HS-27A (cell line): Measurements from ENCODE around the gene KCND3.

Experiments
- DNase-seq: peaks from one replicate; pipeline ENCODE4 v3.0.0-alpha.2; 2012; ENCODE audit warnings: low read depth, missing footprints

Gene KCND3

GRCh38 chr1:111778066-111778465, 211.4 kb downstream of the KCND3 start:
- no peak for DNase-seq

DNA sequence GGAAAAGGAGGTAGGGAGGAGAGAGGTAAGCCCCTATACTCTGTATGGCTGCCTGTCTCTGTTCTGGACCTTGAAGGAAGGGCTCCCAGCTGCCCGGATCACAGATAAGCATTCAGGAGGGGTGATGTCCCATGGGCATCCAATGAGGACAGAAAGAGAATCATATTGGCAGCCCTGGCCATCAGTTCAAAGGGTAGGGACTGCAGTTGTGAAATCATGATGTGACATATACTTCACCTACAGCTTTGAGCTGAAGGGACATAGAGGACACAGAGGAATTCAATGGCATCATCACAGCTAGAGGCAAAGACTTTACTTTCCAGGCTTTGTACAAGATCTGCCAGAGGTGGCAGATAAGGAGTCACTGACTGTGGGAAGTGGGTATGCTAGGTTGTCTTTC, 212.2 kb downstream of the KCND3 start:
- no peak for DNase-seq

GRCh38 chr1:111776861-111777260, 212.6 kb downstream of the KCND3 start:
- DNase-seq, result no peak

GRCh38 chr1:111776391-111776790, 213.1 kb downstream of the KCND3 start:
- peak; percentile 51 for DNase-seq

DNA sequence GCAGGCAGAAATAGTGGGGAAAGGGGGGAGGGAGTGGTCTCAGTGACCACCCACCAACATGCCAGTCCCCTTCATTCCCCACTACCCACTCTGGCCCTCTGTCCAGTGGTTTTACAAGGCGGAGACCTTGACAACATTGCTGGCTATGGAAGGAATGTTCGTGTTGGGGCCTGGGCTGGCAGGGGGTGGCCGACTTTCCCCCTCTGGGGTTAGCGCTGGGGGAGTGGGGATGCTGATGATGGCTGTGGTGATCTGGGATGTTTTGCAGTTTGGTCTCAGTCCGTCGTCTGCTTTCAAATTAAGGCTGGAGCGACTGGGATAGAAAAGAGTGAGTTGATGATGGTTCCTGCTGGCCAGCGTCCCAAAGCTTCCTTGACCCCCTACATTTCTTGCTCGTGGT, 213.5 kb downstream of the KCND3 start:
- no peak for DNase-seq

- no peak for DNase-seq
Measured at GRCh38 chr1:111770916-111771315, 218.6 kb downstream of the KCND3 start.

- peak; percentile 50 for DNase-seq
Measured at GRCh38 chr1:111769517-111770146, 219.8 kb downstream of the KCND3 start.

GRCh38 chr1:111768625-111769024, 220.8 kb downstream of the KCND3 start:
- no peak for DNase-seq

DNA sequence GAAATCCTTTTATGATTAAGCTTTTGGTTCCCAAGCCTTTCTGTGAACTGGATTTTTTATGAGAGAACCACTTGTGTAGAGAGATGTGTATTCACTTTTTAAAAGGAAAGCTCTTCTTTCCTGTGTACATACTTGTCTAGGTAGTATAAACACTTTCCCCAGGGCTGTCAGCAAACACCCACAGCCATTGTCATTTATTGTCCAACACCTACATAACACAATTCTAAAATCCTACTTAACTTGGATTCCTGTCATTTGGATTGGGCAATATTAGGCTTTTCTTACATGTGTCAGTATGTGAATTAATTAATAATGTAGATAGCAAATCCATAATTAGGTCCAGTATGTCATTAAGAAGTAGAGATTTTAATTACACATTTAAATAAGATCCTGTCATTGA, 221.4 kb downstream of the KCND3 start:
- no peak for DNase-seq

- no peak for DNase-seq
Measured at GRCh38 chr1:111762332-111762731, 227.1 kb downstream of the KCND3 start.

GRCh38 chr1:111761717-111762116, 227.8 kb downstream of the KCND3 start:
- DNase-seq, result no peak

DNA sequence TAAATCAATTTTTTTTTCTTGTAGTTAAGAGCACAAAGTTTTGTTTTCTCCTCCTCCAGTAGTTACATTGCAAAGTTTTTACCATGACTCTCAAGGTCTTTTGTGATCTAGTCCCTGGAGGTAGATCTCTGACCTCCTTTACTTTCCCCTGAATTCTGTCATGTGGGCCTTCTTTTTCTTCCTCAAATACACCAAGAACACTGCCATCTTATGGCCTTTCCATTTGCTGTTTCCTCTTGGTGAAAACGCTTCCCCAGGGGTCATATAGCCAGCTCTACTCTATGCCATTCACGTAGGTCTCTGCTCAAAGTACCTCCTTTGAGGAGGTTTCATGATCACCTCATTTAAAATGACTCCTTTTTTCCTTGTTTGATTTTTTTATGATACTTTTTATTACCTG, 231.1 kb downstream of the KCND3 start:
- no peak for DNase-seq

DNA sequence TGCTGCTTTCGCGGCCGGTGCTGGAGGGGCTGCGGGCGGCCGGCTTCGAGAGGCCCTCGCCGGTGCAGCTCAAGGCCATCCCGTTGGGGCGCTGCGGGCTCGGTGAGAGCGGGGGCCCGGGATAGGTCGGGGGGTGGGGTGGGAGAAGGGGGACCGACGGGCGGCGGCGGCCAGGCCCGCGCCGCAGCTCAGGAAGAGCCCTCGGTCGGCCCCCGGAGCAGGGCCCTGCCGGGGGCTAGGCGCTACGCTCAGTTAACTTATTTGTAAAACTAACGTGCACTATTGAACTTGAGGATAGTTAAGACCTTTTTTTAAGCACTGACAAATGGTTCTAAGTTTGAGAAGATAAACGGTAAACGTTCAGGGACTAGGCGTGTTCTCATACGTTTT, 233.3 kb downstream of the KCND3 start:
- DNase-seq, result no peak

DNA sequence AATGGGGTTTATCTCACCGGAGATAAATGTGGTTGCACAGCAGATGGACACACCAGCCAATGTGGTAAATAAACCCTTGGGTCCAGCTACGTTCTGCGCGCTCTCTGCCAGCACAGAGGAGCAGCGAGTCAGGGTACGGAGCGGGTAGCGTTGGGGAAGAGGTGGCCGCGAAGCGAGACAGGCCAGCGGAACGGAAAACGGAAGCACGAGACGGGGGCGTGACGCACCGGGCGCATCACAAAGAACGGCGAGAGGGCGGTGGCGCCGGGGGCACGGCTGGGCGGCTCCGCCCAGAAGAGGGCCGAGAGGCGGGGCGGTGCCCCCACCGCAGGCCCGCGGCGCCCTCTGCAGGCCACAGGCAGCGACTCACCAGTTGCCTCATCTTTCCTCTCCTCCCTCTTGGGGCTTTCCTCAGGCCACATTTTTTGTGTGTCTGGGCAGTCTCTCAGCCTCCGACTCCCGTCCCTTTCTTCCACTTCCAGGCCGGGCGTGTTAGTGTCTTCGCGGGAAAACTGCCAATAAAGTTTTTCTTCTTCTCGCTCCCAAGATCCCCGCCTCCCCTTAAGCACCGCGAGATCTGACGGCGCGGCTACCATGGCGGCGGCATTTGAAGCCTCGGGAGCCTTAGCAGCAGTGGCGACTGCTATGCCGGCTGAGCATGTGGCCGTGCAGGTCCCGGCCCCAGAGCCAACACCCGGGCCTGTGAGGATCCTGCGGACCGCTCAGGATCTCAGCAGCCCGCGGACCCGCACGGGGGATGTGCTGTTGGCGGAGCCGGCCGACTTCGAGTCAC, 233.9 kb downstream of the KCND3 start, which contains the start of gene DDX20:
TSS of gene DDX20 (plus strand) at position 571 of the 793 bp plus-strand sequence. CDS start at position 595, 24 bp downstream.
- DNase-seq, result peak; percentile 97

DNA sequence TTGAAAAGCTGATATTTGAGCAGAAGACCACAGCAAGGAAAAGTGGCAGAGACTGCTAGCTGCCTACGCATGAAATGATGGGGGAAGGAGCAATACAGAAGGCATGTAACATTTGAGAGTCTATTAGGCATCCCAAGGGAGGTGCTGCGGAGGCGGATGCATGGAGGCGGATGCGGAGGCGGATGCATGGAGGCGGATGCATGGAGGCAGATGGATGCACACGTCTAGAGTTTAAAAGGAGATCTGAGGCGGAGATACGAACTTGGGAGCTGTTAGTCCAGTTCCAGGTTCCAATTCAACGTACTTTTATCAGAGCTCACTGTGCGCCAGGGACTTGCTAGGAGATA, 234.5 kb downstream of the KCND3 start:
- DNase-seq, result no peak

DNA sequence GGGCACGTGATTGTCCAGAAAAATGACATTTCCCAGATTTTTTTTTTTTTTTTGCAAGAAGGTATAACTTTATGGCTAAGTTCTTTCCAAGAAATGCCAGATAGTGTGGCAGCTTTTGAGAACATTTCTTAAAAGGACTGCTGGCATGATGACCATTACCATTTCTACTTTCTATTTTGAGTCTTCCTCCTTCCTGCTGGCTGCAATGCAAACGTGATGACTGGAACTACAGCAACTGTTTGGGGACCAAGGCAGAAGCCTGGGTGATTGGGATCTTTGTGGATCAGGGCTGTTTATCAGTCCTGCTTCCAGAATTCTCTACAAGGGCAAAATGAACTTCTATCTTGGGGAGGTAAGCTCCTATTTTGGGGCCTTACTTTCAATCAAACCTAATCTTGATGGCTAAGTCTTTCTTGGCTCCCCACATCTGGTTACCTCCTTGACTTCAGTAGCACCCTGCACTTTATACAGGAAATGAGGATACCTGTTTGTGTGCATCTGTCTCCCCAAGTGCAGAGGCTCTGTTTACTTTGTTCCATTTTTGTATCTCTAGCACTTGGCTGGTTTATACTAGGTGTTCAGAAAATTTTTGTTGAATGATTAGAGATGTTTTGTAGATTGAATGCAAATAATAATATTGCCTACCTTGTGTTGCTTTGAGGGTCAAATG, 237.4 kb downstream of the KCND3 start:
- no peak for DNase-seq

- no peak for DNase-seq
Measured at GRCh38 chr1:111750856-111751255, 238.6 kb downstream of the KCND3 start.

GRCh38 chr1:111749628-111750027, 239.8 kb downstream of the KCND3 start:
- no peak for DNase-seq

GRCh38 chr1:111747947-111748346, 241.5 kb downstream of the KCND3 start:
- no peak for DNase-seq

GRCh38 chr1:111747282-111747734, 242.2 kb downstream of the KCND3 start:
- no peak for DNase-seq

DNA sequence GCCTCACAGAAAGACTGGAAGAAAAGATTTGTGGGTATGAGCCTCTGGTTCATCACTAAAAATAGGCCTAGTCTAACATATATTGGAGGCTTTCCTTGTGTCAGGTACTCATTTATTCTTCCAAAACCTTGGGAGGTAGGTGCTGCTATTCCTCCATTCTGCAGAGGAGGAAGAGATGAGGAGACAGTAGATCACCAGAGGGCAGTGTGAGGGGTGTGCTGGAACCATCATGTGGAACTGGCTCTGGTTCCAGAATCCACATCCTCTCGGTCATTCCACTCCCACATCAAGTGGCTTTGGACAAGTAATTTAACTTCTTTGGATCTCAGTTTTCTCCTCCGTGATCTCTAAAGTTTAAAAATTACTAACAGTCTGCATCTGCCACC, 242.9 kb downstream of the KCND3 start:
- DNase-seq, result no peak

DNA sequence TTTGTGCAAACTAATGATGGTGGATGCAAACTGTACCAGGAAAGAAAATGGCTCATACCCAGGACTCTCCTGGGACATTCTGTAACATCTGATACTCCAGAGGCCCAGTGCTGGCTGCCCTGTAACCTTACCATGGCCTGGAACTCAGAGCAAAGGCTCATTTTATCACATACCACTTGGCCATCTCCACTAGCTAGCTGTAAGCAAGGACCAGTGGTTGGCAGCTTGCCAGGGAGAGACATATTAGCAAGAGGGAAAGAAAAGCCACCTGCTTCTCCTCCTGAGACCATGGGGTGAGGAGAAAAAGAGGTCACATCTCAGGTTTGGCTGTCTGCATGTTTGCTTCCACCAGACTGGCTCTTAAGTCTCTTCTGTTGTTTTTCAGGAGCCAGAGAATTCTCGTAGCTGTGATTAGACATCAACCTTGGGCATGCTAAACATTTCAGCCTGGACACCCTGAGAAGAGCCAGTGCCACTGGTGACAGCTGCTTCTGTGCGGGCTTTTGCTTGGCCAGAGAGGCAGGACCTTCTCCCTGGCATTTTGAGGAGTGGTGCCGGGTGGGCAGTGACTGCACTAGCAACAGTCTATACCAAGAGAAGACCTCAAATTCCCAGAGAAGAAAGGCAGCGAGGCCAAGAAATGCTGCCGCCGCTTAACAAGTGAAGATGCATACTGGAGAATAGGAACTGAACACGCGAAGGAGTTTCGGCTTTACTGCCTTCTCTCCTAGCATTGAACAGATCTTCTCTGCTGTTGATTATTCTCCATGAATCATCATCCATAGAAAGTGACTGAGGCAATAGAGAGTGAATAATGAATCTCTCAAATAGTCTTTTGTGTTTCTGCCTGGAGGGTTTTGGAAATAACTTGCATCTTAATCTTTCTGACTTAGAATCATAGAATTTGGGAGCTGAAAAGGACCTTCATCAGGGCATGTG, 243.5 kb downstream of the KCND3 start:
- DNase-seq, result no peak
